GM12878 (cell line): ENCODE measurements around the gene FBXO17. TPM values are rescaled to one million over a fixed set of nuclear protein-coding genes. Genes with fewer than 3 reads are reported as not detected.
A peak's percentile ranks its signal among the peaks of the same experiment; 100 is the strongest.

Experiments
- FOS ChIP-seq: IDR thresholded peaks from 3 replicates; pipeline ENCODE4 v1.6.1; 2011; ENCODE audit warnings: borderline replicate concordance; ENCODE audit not compliant: insufficient read length; ENCODE audit errors: extremely low read depth
- HCFC1 ChIP-seq: fragments of 150-350 bp; IDR thresholded peaks from 2 replicates; pipeline ENCODE4 v1.6.1; 2014; ENCODE audit warnings: low read length
- IKZF1 ChIP-seq: fragments of 450-650 bp; conservative IDR thresholded peaks from 2 replicates; pipeline ENCODE4 v1.6.1; 2017; ENCODE audit warnings: antibody characterized with exemption, mild to moderate bottlenecking
- IKZF2 ChIP-seq, 2 experiments: fragments of 450-650 bp; IDR thresholded peaks; 2 replicates each; pipeline ENCODE4 v1.6.1; 2017; ENCODE audit warnings: mild to moderate bottlenecking in 2 of 2, moderate library complexity in 2 of 2
- IRF3 ChIP-seq: fragments of 450-650 bp; IDR thresholded peaks from 2 replicates; pipeline ENCODE4 v1.6.1; 2014; ENCODE audit warnings: mild to moderate bottlenecking
- KLF5 ChIP-seq: fragments of 450-650 bp; IDR thresholded peaks from 2 replicates; pipeline ENCODE4 v1.6.1; 2014; ENCODE audit warnings: mild to moderate bottlenecking; ENCODE audit not compliant: partially characterized antibody
- LARP7 ChIP-seq: fragments of 450-650 bp; IDR thresholded peaks from 2 replicates; pipeline ENCODE4 v1.6.1; 2017; ENCODE audit warnings: mild to moderate bottlenecking
- NFIC ChIP-seq: IDR thresholded peaks from 2 replicates; pipeline ENCODE4 v1.6.1; 2012; ENCODE audit warnings: low read depth, mild to moderate bottlenecking, inconsistent platforms, low read length, moderate library complexity
- NR2C2 ChIP-seq: IDR thresholded peaks from 2 replicates; pipeline ENCODE4 v1.6.1; 2011; ENCODE audit warnings: borderline replicate concordance, low read depth; ENCODE audit not compliant: control insufficient read depth, insufficient read length
- PAX5 ChIP-seq: IDR thresholded peaks from 2 replicates; pipeline ENCODE4 v1.6.1; 2011; ENCODE audit warnings: low read depth, low read length, borderline replicate concordance
- POU2F2 ChIP-seq: IDR thresholded peaks from 3 replicates; pipeline ENCODE4 v1.6.1; 2011; ENCODE audit warnings: low read depth, mild to moderate bottlenecking, low read length, borderline replicate concordance
- PRDM15 ChIP-seq: fragments of 450-650 bp; formaldehyde crosslinking; IDR thresholded peaks from 2 replicates; pipeline ENCODE4 v1.4.0; 2020; ENCODE audit warnings: mild to moderate bottlenecking, moderate library complexity
- SMC3 ChIP-seq: IDR thresholded peaks from 2 replicates; pipeline ENCODE4 v1.6.1; 2011; ENCODE audit warnings: low read length, improper control_type of control experiment, borderline replicate concordance
- SUZ12 ChIP-seq: fragments of 200-600 bp; sonication (generic); IDR thresholded peaks from one replicate; pipeline ENCODE4 v1.6.1; 2018; ENCODE audit warnings: antibody characterized with exemption, mild to moderate bottlenecking; ENCODE audit not compliant: unreplicated experiment
- TCF3 ChIP-seq: IDR thresholded peaks from 2 replicates; pipeline ENCODE4 v1.6.1; 2012; ENCODE audit warnings: low read depth, mild to moderate bottlenecking, low read length, borderline replicate concordance; ENCODE audit not compliant: insufficient read depth
- USF2 ChIP-seq: IDR thresholded peaks from 2 replicates; pipeline ENCODE4 v1.6.1; 2011; ENCODE audit warnings: low read depth, low read length, improper control_type of control experiment, borderline replicate concordance
- ZNF592 ChIP-seq: fragments of 450-650 bp; IDR thresholded peaks from 2 replicates; pipeline ENCODE4 v1.6.1; 2017; ENCODE audit warnings: mild to moderate bottlenecking, moderate library complexity
- ZSCAN29 ChIP-seq: fragments of 450-650 bp; IDR thresholded peaks from 2 replicates; pipeline ENCODE4 v1.6.1; 2017; ENCODE audit warnings: mild to moderate bottlenecking, moderate library complexity
- polyA plus RNA-seq, 11 experiments: library from polyadenylated mRNA; depleted of rRNA in 4 of 11; unstranded in 6 of 11; stranded (reverse) in 5 of 11; fragments of >200 nt; fragmentation: Nextera tagmentation in 4 of 11; fragmentation: Illumina TruSeq in 1 of 11; extraction: Ambion mirVana in 4 of 11; extraction: Trizol in 1 of 11; gene quantifications; 1 replicate in 1 of 11; 2 replicates in 10 of 11; pipeline versions ENCODE4 v1.2.1 to v1.2.3, GENCODE V29; 2011 to 2016; ENCODE audit warnings: inconsistent platforms in 2 of 11, missing spikeins in 2 of 11, low read depth in 1 of 11
- total RNA-seq, 4 experiments: library from RNA; depleted of rRNA in 3 of 4; stranded (reverse); fragments of >200 nt in 3 of 4; fragmentation: Illumina TruSeq in 1 of 4; extraction: Trizol in 1 of 4; gene quantifications; 2 replicates each; pipeline versions ENCODE4 v1.2.1 to v1.2.3, GENCODE V29; 2013 to 2021

Gene FBXO17
- total and polyA plus RNA-seq, 10 of the 15 experiments (the other 5 are each of a cell fraction or from before 2014, with no cell fraction given) = 2.2 to 11.1 (median 5.3) TPM

- TF ChIP-seq ZNF592 (no peak), HCFC1 (no peak), NFIC (no peak), IKZF2 (IDR thresholded peaks at IDR 0.05) (no peak; a peak in 1 of 4 replicates), SMC3 (no peak; the same call in 1 of the 2 replicates), SUZ12 (no peak), USF2 (peak; percentile 22; the same call in 1 of the 2 replicates), TCF3 (no peak), POU2F2 (peak; percentile 43; the same call in 2 of the 3 replicates), NR2C2 (no peak), KLF5 (no peak), PRDM15 (CRISPR knock-in tag) (no peak), FOS (peak; percentile 57), PAX5 (peak; percentile 15; the same call in 1 of the 2 replicates), IKZF1 (no peak), LARP7 (no peak), IRF3 (peak; percentile 75; the same call in 1 of the 2 replicates), ZSCAN29 (no peak)
These were observed 44.6 kb downstream of the FBXO17 start, which contains the start of gene MRPS12 (continued) for GRCh38 chr19:38930776-38931520.
